Heart left ventricle (tissue), 16 donors: Measurements from ENCODE around the gene GSC. TPM values are rescaled to one million over a fixed set of nuclear protein-coding genes. Genes with fewer than 3 reads are reported as not detected.
A peak's percentile ranks its signal among the peaks of the same experiment; 100 is the strongest.

ENCODE experiments used
- ATAC-seq, 4 donors: fragments of 200-7000 bp; cut with Tn5 transposase; one replicate each; pipeline ENCODE4 v1.9.1; 2020 to 2022; ENCODE audit warnings: moderate library complexity in 4 of 4, mild to moderate bottlenecking in 3 of 4, moderate number of reproducible peaks in 1 of 4
- DNase-seq, 5 donors: peaks; one replicate each; pipeline ENCODE4 v3.0.0-alpha.2; 2020
- H3K27ac ChIP-seq, 12 donors: fragments of 200-600 bp; sonication (generic) in 4 of 12; one replicate each; pipeline versions ENCODE4 v1.5.0 to v1.8.0; 2016 to 2022; ENCODE audit warnings: mild to moderate bottlenecking in 2 of 12
- H3K27me3 ChIP-seq, 9 donors: fragments of 200-600 bp; sonication (generic) in 2 of 9; one replicate each; pipeline versions ENCODE4 v1.5.1 to v1.8.0; 2016 to 2022; ENCODE audit warnings: mild to moderate bottlenecking in 3 of 9
- H3K36me3 ChIP-seq, 9 donors: fragments of 200-600 bp; sonication (generic) in 2 of 9; one replicate each; pipeline versions ENCODE4 v1.5.0 to v1.8.0; 2018 to 2022; ENCODE audit warnings: mild to moderate bottlenecking in 2 of 9
- H3K4me1 ChIP-seq, 12 donors: fragments of 200-600 bp; sonication (generic) in 4 of 12; one replicate each; pipeline versions ENCODE4 v1.5.0 to v1.8.0; 2016 to 2022; ENCODE audit warnings: mild to moderate bottlenecking in 3 of 12
- H3K4me3 ChIP-seq, 12 donors: fragments of 200-600 bp; sonication (generic) in 4 of 12; one replicate each; pipeline versions ENCODE4 v1.5.0 to v1.8.0; 2017 to 2022; ENCODE audit warnings: mild to moderate bottlenecking in 9 of 12, moderate library complexity in 4 of 12
- H3K9me3 ChIP-seq, 12 donors: fragments of 200-600 bp; sonication (generic) in 4 of 12; one replicate each; pipeline versions ENCODE4 v1.5.0 to v1.8.0; 2016 to 2022; ENCODE audit warnings: mild to moderate bottlenecking in 1 of 12
- POLR2A ChIP-seq, 2 donors: fragments of 450-650 bp; IDR thresholded peaks; one replicate each; pipeline ENCODE4 v1.6.1; 2017; ENCODE audit warnings: antibody characterized with exemption in 2 of 2, mild to moderate bottlenecking in 2 of 2, moderate library complexity in 2 of 2
- WGBS, 4 donors: extraction: QIAGEN DNeasy Blood & Tissue Kit in 2 of 4; methylation state at CpG; one replicate each; pipeline versions ENCODE4 v1.1.5 to v1.1.7; 2013 to 2018; 5-methylcytosine and 5-hydroxymethylcytosine counted together
- intact Hi-C, 10 donors: fragments of 100-400 bp; cut with DNase I; formaldehyde crosslinking; loops; one replicate each; pipeline versions ENCODE4 v1.11.1 to v1.14.2; 2022
- polyA plus RNA-seq, 2 donors: library from polyadenylated mRNA; stranded (reverse); fragments of 200-250 nt; gene quantifications; one replicate each; pipeline ENCODE4 v1.2.3, GENCODE V29; 2013
- total RNA-seq, 9 donors: library from RNA; depleted of rRNA in 2 of 9; stranded (reverse); fragments of >200 nt in 2 of 9; fragmentation: NEBNext Ultra II Directional in 3 of 9; extraction: Animal tissue kit (Norgen Biotek cat#: 25700) in 3 of 9; gene quantifications; one replicate each; pipeline versions ENCODE4 v1.1.0 to v1.2.4, GENCODE V29; 2016 to 2023
- TF ChIP-seq, protein P1 (sequence below), 12 donors: fragments of 200-600 bp; sonication (generic) in 4 of 12; IDR thresholded peaks; one replicate each; pipeline versions ENCODE4 v1.5.0 to v1.8.0; 2018 to 2022; ENCODE audit warnings: antibody characterized with exemption in 12 of 12, mild to moderate bottlenecking in 5 of 12
- donor health status: ischemic (EF 13 %, LVEDD 7.1; RV severe dilation, severe dysfunction).
- donor health status: healthy with polysubstance abuse.
- donor health status: DM: no; HTN: yes; CAD: no.
- donor health status: DM: no; HTN: no; CAD: no.
- donor health status: ischemic (EF 25% LVEDD 6.9; RV normal size, moderate dysfunction).
- donor health status: ischemic (EF 25% LVEDD 5.7; RV mildly dilated, moderate dysfunction).
- donor health status: healthy.
- donor health status: DM: yes; HTN: yes; CAD: no.
- donor health status: ischemic (EF 35%, LVEDD 5.7; RV mildly dilated, moderate dysfunction).
- donor health status: nonischemic (EF 11% LVEDD 7.7; RV severe dilation, severe dysfunction).
- donor health status: DM: yes; HTN: yes; CAD: no.
- donor health status: PGD.
- donor health status: ischemic (EF 29% LVEDD 5.4; RV normal size, mild dysfunction).
- donor health status: nonischemic (EF 23%, LVEDD 6.1; RV moderate dilation, normal function).

GSC gene
- total and polyA plus RNA-seq, 11 donors = 0.15 to 1.3 (median 0.34) TPM; not detected in 5

DNA sequence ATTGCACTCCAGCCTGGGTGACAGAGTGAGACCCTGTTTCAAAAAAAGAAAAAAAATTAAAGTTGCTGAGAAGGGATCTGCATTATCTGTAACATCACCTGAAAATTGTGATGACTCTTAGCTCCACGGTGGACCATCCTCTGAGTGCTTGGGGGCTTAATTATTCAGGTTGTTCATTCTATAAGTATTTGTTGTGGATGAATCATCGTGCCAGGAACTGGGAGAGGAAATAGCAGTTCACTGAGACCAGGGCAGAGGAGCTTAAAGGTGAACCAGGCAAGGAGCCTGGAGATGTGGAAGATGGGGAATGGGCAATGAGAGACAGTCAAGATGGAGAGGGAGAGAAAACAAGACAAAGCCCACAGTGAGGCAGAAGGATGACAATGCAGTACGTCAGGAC, 25.5 kb upstream of the GSC start:
- Histone ChIP-seq H3K36me3 (no peaks in the 10 kb centered on the region), H3K9me3 (peaks cover 0 to 4% (median 0%) of the 10 kb centered on the region in 12 donors), H3K4me3 (no peak overlapping the region), H3K27ac (no peak overlapping the region), H3K4me1 (no peaks in the 10 kb centered on the region), H3K27me3 (peaks cover 0 to 61% (median 7%) of the 10 kb centered on the region in 9 donors)
- no peak for ATAC-seq
- 70 to 78% (median 71%) methylated on average over 3 of the region's 3 CpGs for WGBS, 4 donors
- no peak for DNase-seq
- intact Hi-C loops = no loop called here
- TF ChIP-seq, protein P1, sequence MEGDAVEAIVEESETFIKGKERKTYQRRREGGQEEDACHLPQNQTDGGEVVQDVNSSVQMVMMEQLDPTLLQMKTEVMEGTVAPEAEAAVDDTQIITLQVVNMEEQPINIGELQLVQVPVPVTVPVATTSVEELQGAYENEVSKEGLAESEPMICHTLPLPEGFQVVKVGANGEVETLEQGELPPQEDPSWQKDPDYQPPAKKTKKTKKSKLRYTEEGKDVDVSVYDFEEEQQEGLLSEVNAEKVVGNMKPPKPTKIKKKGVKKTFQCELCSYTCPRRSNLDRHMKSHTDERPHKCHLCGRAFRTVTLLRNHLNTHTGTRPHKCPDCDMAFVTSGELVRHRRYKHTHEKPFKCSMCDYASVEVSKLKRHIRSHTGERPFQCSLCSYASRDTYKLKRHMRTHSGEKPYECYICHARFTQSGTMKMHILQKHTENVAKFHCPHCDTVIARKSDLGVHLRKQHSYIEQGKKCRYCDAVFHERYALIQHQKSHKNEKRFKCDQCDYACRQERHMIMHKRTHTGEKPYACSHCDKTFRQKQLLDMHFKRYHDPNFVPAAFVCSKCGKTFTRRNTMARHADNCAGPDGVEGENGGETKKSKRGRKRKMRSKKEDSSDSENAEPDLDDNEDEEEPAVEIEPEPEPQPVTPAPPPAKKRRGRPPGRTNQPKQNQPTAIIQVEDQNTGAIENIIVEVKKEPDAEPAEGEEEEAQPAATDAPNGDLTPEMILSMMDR (IDR thresholded peaks at IDR 0.05) = no peak
- TF ChIP-seq POLR2A (IDR thresholded peaks at IDR 0.05) = no peak

DNA sequence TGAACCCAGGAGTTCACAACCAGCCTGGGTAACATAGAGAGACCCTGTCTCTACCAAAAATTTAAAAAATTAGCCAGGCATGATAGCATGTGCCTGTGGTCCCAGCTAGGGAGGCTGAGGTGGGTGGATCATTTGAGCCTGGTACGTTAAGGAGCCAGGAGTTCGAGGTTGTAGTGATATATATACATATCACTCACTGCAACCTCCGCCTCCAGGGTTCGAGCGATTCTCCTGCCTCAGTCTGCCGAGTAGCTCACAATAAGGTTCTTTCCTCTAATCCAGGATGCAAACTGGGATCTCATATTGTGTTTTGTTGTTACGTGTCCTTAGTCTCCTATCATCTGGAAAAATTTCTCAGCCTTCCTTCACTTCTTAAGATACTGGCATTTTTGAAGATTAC, 24.0 kb upstream of the GSC start:
- ATAC-seq (no peak), DNase-seq (no peak)
- Histone ChIP-seq H3K36me3 (no peaks in the 10 kb centered on the region), H3K27ac (no peak overlapping the region), H3K4me3 (no peak overlapping the region), H3K4me1 (no peaks in the 10 kb centered on the region), H3K9me3 (peaks cover 0 to 4% (median 0%) of the 10 kb centered on the region in 12 donors), H3K27me3 (peaks cover 0 to 67% (median 7%) of the 10 kb centered on the region in 9 donors)
- TF ChIP-seq, protein P1 (IDR thresholded peaks at IDR 0.05) = no peak
- no peak for TF ChIP-seq POLR2A (IDR thresholded peaks at IDR 0.05)
- intact Hi-C loops = no loop called here
- WGBS, 4 donors = 83 to 88% (median 87%) methylated on average over 7 of the region's 7 CpGs

DNA sequence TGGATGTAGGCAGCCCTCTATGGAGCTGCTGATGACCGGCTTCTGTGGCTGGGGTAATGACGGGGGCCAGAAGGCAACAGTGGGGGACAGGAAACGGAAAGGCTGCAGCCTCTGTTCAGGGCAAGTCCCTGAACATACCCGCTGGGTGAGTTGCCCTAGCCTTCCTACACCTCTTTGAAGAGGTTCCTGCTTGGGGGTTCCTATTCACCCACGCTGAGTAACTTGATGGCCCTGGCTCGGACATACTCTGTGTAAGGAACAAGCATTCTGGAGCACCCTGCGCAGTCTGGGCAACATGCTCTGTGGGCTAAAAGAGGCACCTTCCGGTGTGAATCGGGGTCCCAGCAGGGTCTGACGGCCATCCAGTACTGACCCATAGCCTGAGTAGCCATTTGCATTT, 17.7 kb upstream of the GSC start:
- intact Hi-C loops = no loop called here
- Histone ChIP-seq H3K27ac (no peak overlapping the region), H3K4me1 (no peaks in the 10 kb centered on the region), H3K9me3 (peaks cover 0 to 4% (median 0%) of the 10 kb centered on the region in 12 donors), H3K4me3 (no peak overlapping the region), H3K36me3 (no peaks in the 10 kb centered on the region), H3K27me3 (peaks cover 0 to 51% (median 4%) of the 10 kb centered on the region in 9 donors)
- 79 to 89% (median 84%) methylated on average over 6 to 10 of the region's 10 CpGs for WGBS, 4 donors
- ATAC-seq (peak in 1 of 4 donors; percentile 22), DNase-seq (no peak)
- TF ChIP-seq, protein P1 (IDR thresholded peaks at IDR 0.05) = no peak
- no peak for TF ChIP-seq POLR2A (IDR thresholded peaks at IDR 0.05)

DNA sequence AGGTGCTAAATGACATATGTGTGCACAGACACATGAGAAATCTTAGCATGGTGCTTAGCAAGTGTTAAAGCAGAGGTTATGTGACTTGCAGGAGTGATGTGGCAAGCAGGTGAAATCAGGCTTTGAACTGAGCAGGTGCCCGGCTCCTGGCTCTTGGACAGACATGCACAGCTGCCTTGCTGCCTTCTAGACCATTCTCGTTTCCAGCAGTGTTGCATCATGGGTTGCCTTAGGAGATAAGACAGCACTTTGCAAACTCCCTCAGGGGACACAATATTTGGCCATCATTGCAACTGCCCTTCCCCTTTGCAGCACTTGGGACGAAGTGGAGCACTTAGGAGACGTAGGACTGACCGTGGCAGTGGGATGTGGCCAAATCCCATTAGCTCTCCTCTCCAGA, 17.2 kb upstream of the GSC start:
- no peak overlapping the region for H3K4me3 ChIP-seq
- H3K27me3 ChIP-seq = peaks cover 0 to 46% (median 4%) of the 10 kb centered on the region in 9 donors
- no peak overlapping the region for H3K27ac ChIP-seq
- intact Hi-C loops = no loop called here
- H3K9me3 ChIP-seq = peaks cover 0 to 4% (median 0%) of the 10 kb centered on the region in 12 donors
- DNase-seq = no peak
- WGBS, 4 donors = 34 to 65% (median 37%) methylated on average over 2 to 5 of the region's 5 CpGs
- TF ChIP-seq, protein P1 (IDR thresholded peaks at IDR 0.05) = no peak
- TF ChIP-seq POLR2A (IDR thresholded peaks at IDR 0.05) = no peak
- no peaks in the 10 kb centered on the region for H3K36me3 ChIP-seq
- ATAC-seq = no peak
- no peaks in the 10 kb centered on the region for H3K4me1 ChIP-seq
